H1 (cell line): ENCODE data around the gene COL6A2. TPM values are rescaled to one million over a fixed set of nuclear protein-coding genes. Genes with fewer than 3 reads are reported as not detected.
A peak's percentile ranks its signal among the peaks of the same experiment; 100 is the strongest.

Experiments
- CTCF ChIA-PET: fragments of 300-600 bp; sonication (Branson Sonifier 250); formaldehyde crosslinking; loops from one replicate; lab custom pipeline; 2021; ENCODE audit not compliant: partially characterized antibody; lab: Charles Lee
- POLR2A ChIA-PET: fragments of 300-600 bp; sonication (Branson Sonifier 250); formaldehyde crosslinking; loops from one replicate; lab custom pipeline; 2021; ENCODE audit warnings: inconsistent platforms; ENCODE audit not compliant: partially characterized antibody; lab: Charles Lee
- DNase-seq, 2 experiments: peaks; one replicate each; pipeline versions ENCODE4 v3.0.0 to v3.0.0-alpha.2; 2010 to 2022; ENCODE audit warnings: low spot score in 2 of 2, low read depth in 1 of 2, mixed read lengths in 1 of 2
- FAIRE-seq: peaks from 2 replicates; lab custom pipeline; 2011; peaks lifted over from hg19 to GRCh38; lab: Jason Lieb, UNC
- H2AFZ ChIP-seq: 2 replicates; pipeline ENCODE4 v1.8.1; 2012; ENCODE audit warnings: low read length, inconsistent platforms
- H2AK5ac ChIP-seq: 2 replicates; pipeline ENCODE4 v1.6.1; 2013; ENCODE audit warnings: low read depth, low read length
- H2BK120ac ChIP-seq: replicated peaks from 2 replicates; pipeline ENCODE3; 2013; ENCODE audit warnings: low read depth, low read length, inconsistent platforms
- H2BK12ac ChIP-seq: 2 replicates; pipeline ENCODE4 v1.6.1; 2013; ENCODE audit warnings: low read depth, low read length
- H2BK15ac ChIP-seq: 2 replicates; pipeline ENCODE4 v1.6.1; 2013; ENCODE audit warnings: low read length
- H2BK20ac ChIP-seq: 2 replicates; pipeline ENCODE4 v1.6.1; 2013; ENCODE audit warnings: low read length
- H2BK5ac ChIP-seq: 2 replicates; pipeline ENCODE4 v1.6.1; 2013; ENCODE audit warnings: low read depth, low read length
- H3K14ac ChIP-seq: 2 replicates; pipeline ENCODE4 v1.6.1; 2013; ENCODE audit warnings: inconsistent platforms; ENCODE audit not compliant: insufficient read length
- H3K18ac ChIP-seq: 2 replicates; pipeline ENCODE4 v1.6.1; 2013; ENCODE audit warnings: low read length; ENCODE audit errors: extremely low read depth
- H3K23ac ChIP-seq: 2 replicates; pipeline ENCODE4 v1.6.1; 2013; ENCODE audit warnings: inconsistent platforms; ENCODE audit not compliant: insufficient read length
- H3K23me2 ChIP-seq: 2 replicates; pipeline ENCODE4 v1.6.1; 2013; ENCODE audit warnings: low read depth, low read length
- H3K27ac ChIP-seq: 2 replicates; pipeline ENCODE4 v1.6.1; 2011; ENCODE audit warnings: low read depth, low read length, inconsistent platforms
- H3K27me3 ChIP-seq, 4 experiments: replicated peaks in 1 of 4; 1 replicate in 1 of 4; 2 replicates in 3 of 4; pipeline versions ENCODE4 v1.6.1 to v1.8.1; 2011 to 2013; ENCODE audit warnings: low read length in 3 of 4, mild to moderate bottlenecking in 3 of 4, inconsistent platforms in 2 of 4, mixed read lengths in 2 of 4, moderate library complexity in 1 of 4; ENCODE audit not compliant: control insufficient read depth in 3 of 4, insufficient read depth in 3 of 4; ENCODE audit errors: extremely low read depth in 1 of 4
- H3K36me3 ChIP-seq, 4 experiments: 2 replicates each; pipeline versions ENCODE4 v1.6.1 to v1.8.1; 2011 to 2013; ENCODE audit warnings: mild to moderate bottlenecking in 4 of 4, low read length in 3 of 4, moderate library complexity in 2 of 4, control low read depth in 1 of 4, inconsistent platforms in 1 of 4; ENCODE audit not compliant: insufficient read depth in 4 of 4, control insufficient read depth in 2 of 4
- H3K4ac ChIP-seq: replicated peaks from 2 replicates; pipeline ENCODE3; 2013; ENCODE audit warnings: low read length, low read depth, mixed read lengths, inconsistent platforms; ENCODE audit not compliant: insufficient read length
- H3K4me1 ChIP-seq, 4 experiments: replicated peaks in 1 of 4; 1 replicate in 1 of 4; 2 replicates in 3 of 4; pipeline versions ENCODE4 v1.6.1 to v1.8.1; 2011 to 2013; ENCODE audit warnings: low read length in 3 of 4, inconsistent platforms in 2 of 4, mixed read lengths in 1 of 4; ENCODE audit not compliant: insufficient read depth in 4 of 4, control insufficient read depth in 3 of 4
- H3K4me2 ChIP-seq, 2 experiments: 2 replicates each; pipeline versions ENCODE4 v1.6.1 to v1.8.1; 2011 to 2013; ENCODE audit warnings: low read depth in 2 of 2, low read length in 2 of 2, control low read depth in 1 of 2, inconsistent platforms in 1 of 2, mild to moderate bottlenecking in 1 of 2; ENCODE audit not compliant: insufficient read depth in 1 of 2
- H3K4me3 ChIP-seq, 4 experiments: fragments of 200-600, 300-600 bp in 1 of 4; sonication (generic), shearing (Covaris generic), sonication (Bioruptor Twin) in 1 of 4; 2 replicates each; pipeline versions ENCODE4 v1.5.1 to v1.8.1; 2011 to 2016; ENCODE audit warnings: low read length in 4 of 4, low read depth in 3 of 4, control low read depth in 2 of 4, inconsistent platforms in 2 of 4, mild to moderate bottlenecking in 2 of 4, mixed read lengths in 1 of 4, moderate library complexity in 1 of 4; ENCODE audit not compliant: insufficient read depth in 2 of 4; ENCODE audit errors: extremely low read depth in 1 of 4
- H3K56ac ChIP-seq: replicated peaks from 2 replicates; pipeline ENCODE3; 2013; ENCODE audit warnings: low read depth, mild to moderate bottlenecking, mixed read lengths, low read length, inconsistent platforms; ENCODE audit not compliant: insufficient read length
- H3K79me1 ChIP-seq: 2 replicates; pipeline ENCODE4 v1.6.1; 2013; ENCODE audit warnings: low read depth, low read length, control low read depth
- H3K79me2 ChIP-seq, 2 experiments: 2 replicates each; pipeline versions ENCODE4 v1.6.1 to v1.8.1; 2012 to 2013; ENCODE audit warnings: low read length in 2 of 2, mild to moderate bottlenecking in 2 of 2, inconsistent platforms in 1 of 2; ENCODE audit not compliant: insufficient read depth in 2 of 2, control insufficient read depth in 1 of 2
- H3K9ac ChIP-seq, 4 experiments: replicated peaks in 1 of 4; 1 replicate in 1 of 4; 2 replicates in 3 of 4; pipeline versions ENCODE4 v1.6.1 to v1.8.1; 2011 to 2013; ENCODE audit warnings: low read depth in 3 of 4, low read length in 3 of 4, control low read depth in 2 of 4, mild to moderate bottlenecking in 2 of 4, moderate library complexity in 2 of 4, inconsistent platforms in 1 of 4; ENCODE audit errors: extremely low read depth in 1 of 4
- H3K9me3 ChIP-seq, 2 experiments: 2 replicates each; pipeline versions ENCODE4 v1.6.1 to v1.8.1; 2012 to 2013; ENCODE audit warnings: mild to moderate bottlenecking in 2 of 2, moderate library complexity in 2 of 2, control low read depth in 1 of 2, inconsistent platforms in 1 of 2, low read depth in 1 of 2, low read length in 1 of 2, mixed read lengths in 1 of 2; ENCODE audit not compliant: insufficient read depth in 2 of 2
- H4K20me1 ChIP-seq, 2 experiments: replicated peaks in 1 of 2; 2 replicates each; pipeline versions ENCODE3 to v1.8.1; 2011 to 2013; ENCODE audit warnings: inconsistent platforms in 2 of 2, low read length in 2 of 2, mild to moderate bottlenecking in 1 of 2; ENCODE audit not compliant: insufficient read depth in 2 of 2, control insufficient read depth in 1 of 2
- H4K5ac ChIP-seq: 2 replicates; pipeline ENCODE4 v1.6.1; 2013; ENCODE audit warnings: low read length, low read depth, mixed read lengths, inconsistent platforms; ENCODE audit not compliant: insufficient read length
- H4K8ac ChIP-seq: 2 replicates; pipeline ENCODE4 v1.8.0; 2013; ENCODE audit warnings: mild to moderate bottlenecking, moderate library complexity, low read length, inconsistent platforms; ENCODE audit not compliant: insufficient read depth; ENCODE audit errors: extremely low read depth
- H4K91ac ChIP-seq: replicated peaks from 2 replicates; pipeline ENCODE3; 2013; ENCODE audit warnings: low read length, mixed read lengths, inconsistent platforms; ENCODE audit not compliant: insufficient read length
- BACH1 ChIP-seq: IDR thresholded peaks from 2 replicates; pipeline ENCODE4 v1.6.1; 2012; ENCODE audit warnings: low read length, improper control_type of control experiment
- EP300 ChIP-seq, 2 experiments: IDR thresholded peaks; 1 replicate in 1 of 2; 2 replicates in 1 of 2; pipeline ENCODE4 v1.6.1; 2011 to 2012; ENCODE audit warnings: low read depth in 2 of 2, low read length in 2 of 2, mild to moderate bottlenecking in 2 of 2, borderline replicate concordance in 1 of 2, inconsistent platforms in 1 of 2, moderate library complexity in 1 of 2
- PHF8 ChIP-seq: fragments of 200-600 bp; sonication (generic); conservative IDR thresholded peaks from 2 replicates; pipeline ENCODE4 v1.7.1; 2012; ENCODE audit warnings: low read depth, mild to moderate bottlenecking, inconsistent platforms, low read length, moderate library complexity
- POLR2A ChIP-seq, 2 experiments: IDR thresholded peaks; 1 replicate in 1 of 2; 2 replicates in 1 of 2; pipeline ENCODE4 v1.6.1; 2011; ENCODE audit warnings: low read depth in 2 of 2, low read length in 2 of 2, mild to moderate bottlenecking in 2 of 2; ENCODE audit errors: control extremely low read depth in 1 of 2
- RBBP5 ChIP-seq: IDR thresholded peaks from 2 replicates; pipeline ENCODE4 v1.7.1; 2012; ENCODE audit warnings: low read depth, mild to moderate bottlenecking, inconsistent platforms, low read length, moderate library complexity, borderline replicate concordance
- RNF2 ChIP-seq: fragments of 200-900, 300-1000 bp; sonication (generic); IDR thresholded peaks from 2 replicates; pipeline ENCODE4 v1.7.1; 2016; ENCODE audit warnings: borderline replicate concordance, low read depth, mild to moderate bottlenecking, antibody characterized with exemption, low read length; ENCODE audit not compliant: poor library complexity, severe bottlenecking; ENCODE audit errors: missing control alignments
- TBP ChIP-seq: IDR thresholded peaks from 2 replicates; pipeline ENCODE4 v1.6.1; 2011; ENCODE audit warnings: low read depth, low read length, improper control_type of control experiment
- ZNF274 ChIP-seq: IDR thresholded peaks from 2 replicates; pipeline ENCODE4 v1.7.0; 2012; ENCODE audit warnings: low read length, borderline replicate concordance; ENCODE audit errors: extremely low read depth
- WGBS, 2 experiments: shearing (Covaris generic) in 1 of 2; methylation state at CpG; one replicate each; pipeline versions ENCODE4 v1.1.6 to v1.1.7; 2013 to 2015; ENCODE audit warnings: low lambda C conversion rate in 2 of 2, mixed read lengths in 2 of 2, inconsistent platforms in 1 of 2, low coverage in 1 of 2, missing lambda C conversion rate in 1 of 2; ENCODE audit not compliant: insufficient replicate concordance in 2 of 2, insufficient coverage in 1 of 2, insufficient read length in 1 of 2; ENCODE audit errors: extremely low coverage in 1 of 2, missing lambda C conversion rate in 1 of 2; 5-methylcytosine and 5-hydroxymethylcytosine counted together
- polyA plus RNA-seq, 7 experiments: library from polyadenylated mRNA; depleted of rRNA in 3 of 7; stranded (reverse) in 5 of 7; unstranded in 2 of 7; fragments of >200 nt in 5 of 7; fragments of 200-250 nt in 2 of 7; gene quantifications; 1 replicate in 5 of 7; 2 replicates in 1 of 7; 4 replicates in 1 of 7; pipeline versions ENCODE4 v1.2.1 to v1.2.3, GENCODE V29; 2011 to 2013; ENCODE audit warnings: missing spikeins in 2 of 7, mixed read lengths in 2 of 7
- total RNA-seq: library from RNA; stranded (reverse); fragmentation: NEBNext Ultra II Directional; extraction: Animal tissue kit (Norgen Biotek cat#: 25700); gene quantifications from 2 replicates; pipeline ENCODE4 v1.2.1, GENCODE V29; 2021

Gene COL6A2
- total and polyA plus RNA-seq, 2 of the 8 experiments (the other 6 are each of a cell fraction or from before 2014, with no cell fraction given): 60.1 to 62.7 TPM

DNA sequence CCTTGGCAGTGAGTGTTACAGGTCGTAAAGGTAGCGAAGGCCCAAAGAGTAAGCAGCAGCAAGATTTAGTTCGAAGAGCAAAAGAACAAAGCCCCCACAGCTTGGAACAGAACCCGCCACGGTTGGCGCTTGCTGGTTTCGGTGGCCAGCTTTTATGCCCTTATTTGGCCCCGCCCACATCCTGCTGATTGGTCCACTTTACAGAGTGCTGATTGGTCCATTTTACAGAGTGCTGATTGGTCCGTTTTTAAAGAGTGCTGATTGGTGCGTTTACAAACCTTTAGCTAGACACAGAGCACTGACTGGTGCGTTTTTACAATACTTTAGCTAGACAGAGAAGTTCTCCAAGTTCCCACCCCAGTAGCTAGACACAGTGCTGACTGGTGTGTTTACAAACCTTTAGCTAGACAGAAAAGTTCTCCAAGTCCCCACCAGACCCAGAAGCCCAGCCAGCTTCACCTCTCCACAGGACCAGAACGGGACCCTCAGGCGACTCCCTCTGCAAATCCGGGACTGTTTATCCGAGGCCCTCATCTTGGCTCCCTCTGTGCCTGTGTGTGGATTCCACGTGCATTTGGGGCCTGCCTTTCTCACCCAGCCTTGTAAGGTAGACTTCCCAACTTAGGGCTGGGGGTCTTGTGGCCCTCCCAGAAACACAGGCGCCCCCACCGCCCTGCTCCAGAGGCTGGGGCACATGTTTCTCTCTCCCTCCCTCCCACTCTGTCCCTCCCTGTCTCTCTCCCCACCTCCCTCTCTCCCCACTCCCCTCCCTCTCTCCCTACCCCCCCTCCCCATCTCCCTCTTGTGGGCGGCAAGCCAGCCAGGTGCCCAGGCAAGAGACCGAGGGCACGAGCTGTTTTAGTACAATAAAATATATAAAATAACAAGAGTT is 44.9 kb downstream of the COL6A2 start:
- Histone ChIP-seq H2BK120ac (no peak overlapping the region), H4K91ac (peak overlapping the region; percentile 63), H3K79me2 (no peaks in the 10 kb centered on the region), H4K8ac (no peak overlapping the region), H3K4me3 (peak overlapping the region; percentile 32 to 53 (median 36); a peak in 7 of 8 replicates), H3K56ac (no peak overlapping the region), H3K27me3 (peaks cover 0 to 24% (median 8%) of the 10 kb centered on the region in 4 experiments; a peak in 4 of 7 replicates), H3K4me2 (peak overlapping the region; percentile 75 to 78), H2BK20ac (no peak overlapping the region), H2AFZ (no peak overlapping the region), H2AK5ac (no peak overlapping the region), H2BK15ac (no peak overlapping the region), H3K36me3 (no peaks in the 10 kb centered on the region; a peak in 1 of 8 replicates), H3K23me2 (no peaks in the 10 kb centered on the region), H3K14ac (no peak overlapping the region), H3K18ac (no peak overlapping the region), H3K9me3 (peaks cover 0 to 8% of the 10 kb centered on the region in 2 experiments; a peak in 1 of 4 replicates), H4K5ac (no peak overlapping the region), H4K20me1 (no peaks in the 10 kb centered on the region), H3K23ac (no peak overlapping the region), H2BK5ac (no peak overlapping the region), H3K4me1 (peaks cover 0 to 2% (median 0%) of the 10 kb centered on the region in 4 experiments; a peak in 4 of 7 replicates), H3K27ac (no peak overlapping the region), H3K79me1 (no peaks in the 10 kb centered on the region), H2BK12ac (0 out of 2 replicates have a peak overlapping the region, but pooled peaks have one; percentile 50), H3K4ac (no peak overlapping the region), H3K9ac (peak overlapping the region in 1 of 4 experiments; percentile 14; a peak in 1 of 7 replicates)
- FAIRE-seq (no peak), DNase-seq (no peak)
- ChIA-PET CTCF (interaction anchor here (0.6 to 4.1 kb wide), 41 partner anchors 11 to 1469 kb away, joined by 3 to 47 read pairs (median 4); partner anchors contain the start of gene FTCD), POLR2A (interaction anchor here (0.7 to 3.6 kb wide), 10 partner anchors 9 to 168 kb away, joined by 3 to 12 read pairs (median 3); partner anchors contain the start of gene COL6A1)
- WGBS, 2 experiments: 83% methylated on average over 21 of the region's 21 CpGs; no CpG with 5 or more reads in 1 of the 2 experiments
- TF ChIP-seq TBP: peak; percentile 41; the same call in 1 of the 2 replicates
- no peak for TF ChIP-seq EP300 (IDR thresholded peaks at IDR 0.05; ENCODE audit: borderline replicate concordance in 1 of 2, low read depth in 2 of 2, low read length in 2 of 2)
- no peak for TF ChIP-seq RNF2
- TF ChIP-seq ZNF274: no peak
- TF ChIP-seq RBBP5: no peak
- peak in 1 of 2 experiments; percentile 63; a peak in 2 of 3 replicates for TF ChIP-seq POLR2A (IDR thresholded peaks at IDR 0.05; ENCODE audit: control extremely low read depth in 1 of 2, low read depth in 2 of 2, low read length in 2 of 2)
- no peak for TF ChIP-seq BACH1
- 0 out of 2 replicates have a peak, but pooled peaks have one; percentile 23 for TF ChIP-seq PHF8
